Osteoblast (primary cell): ENCODE data around the gene SPNS3. TPM values are rescaled to one million over a fixed set of nuclear protein-coding genes. Genes with fewer than 3 reads are reported as not detected.

Source experiments
- DNase-seq: peaks from one replicate; pipeline ENCODE4 v3.0.0; 2011; ENCODE audit warnings: low spot score, mixed read lengths; ENCODE audit not compliant: insufficient read length; ENCODE audit errors: missing footprints
- H2AFZ ChIP-seq: 2 replicates; pipeline ENCODE4 v1.6.0; 2011; ENCODE audit warnings: mild to moderate bottlenecking, low read length
- H3K27ac ChIP-seq: 2 replicates; pipeline ENCODE4 v1.5.1; 2011; ENCODE audit warnings: mild to moderate bottlenecking, low read depth, low read length, moderate library complexity
- H3K27me3 ChIP-seq: 2 replicates; pipeline ENCODE4 v1.6.0; 2012; ENCODE audit warnings: mild to moderate bottlenecking, control low read depth, inconsistent platforms, low read length, moderate library complexity; ENCODE audit not compliant: insufficient read depth
- H3K36me3 ChIP-seq: 2 replicates; pipeline ENCODE4 v1.5.1; 2011; ENCODE audit warnings: mild to moderate bottlenecking, low read length, control low read depth, moderate library complexity; ENCODE audit not compliant: insufficient read depth
- H3K4me1 ChIP-seq: 2 replicates; pipeline ENCODE4 v1.5.1; 2011; ENCODE audit warnings: mild to moderate bottlenecking, low read length, control low read depth, moderate library complexity; ENCODE audit not compliant: insufficient read depth
- H3K4me2 ChIP-seq: 2 replicates; pipeline ENCODE4 v1.6.0; 2011; ENCODE audit warnings: mild to moderate bottlenecking, low read length; ENCODE audit not compliant: insufficient read depth
- H3K4me3 ChIP-seq: fragments of 200-600 bp; sonication (generic); 3 replicates; pipeline ENCODE4 v1.5.1; 2012; ENCODE audit warnings: mild to moderate bottlenecking, low read length, inconsistent platforms; ENCODE audit not compliant: insufficient read depth
- H3K79me2 ChIP-seq: 2 replicates; pipeline ENCODE4 v1.6.0; 2012; ENCODE audit warnings: mild to moderate bottlenecking, low read length, control low read depth, inconsistent platforms; ENCODE audit not compliant: insufficient read depth
- H3K9me3 ChIP-seq: 2 replicates; pipeline ENCODE4 v1.5.1; 2011; ENCODE audit warnings: low read depth, low read length, control low read depth
- H4K20me1 ChIP-seq: 2 replicates; pipeline ENCODE4 v1.6.0; 2012; ENCODE audit warnings: mild to moderate bottlenecking, low read length, control low read depth; ENCODE audit not compliant: insufficient read depth
- CTCF ChIP-seq: IDR thresholded peaks from 2 replicates; pipeline ENCODE4 v1.5.1; 2011; ENCODE audit warnings: mild to moderate bottlenecking, low read depth, low read length, moderate library complexity; ENCODE audit errors: extremely low read depth
- total RNA-seq: library from RNA; depleted of rRNA; stranded (reverse); fragments of >200 nt; gene quantifications from 2 replicates; pipeline ENCODE4 v1.2.3, GENCODE V29; 2012

Gene SPNS3
- total RNA-seq, 1 donor, result not detected

- Histone ChIP-seq H3K4me2 (no peak overlapping the region), H3K9me3 (peaks cover 3% of the 10 kb centered on the region), H3K27ac (no peak overlapping the region), H4K20me1 (no peaks in the 10 kb centered on the region), H3K36me3 (no peaks in the 10 kb centered on the region), H3K4me3 (no peak overlapping the region), H3K4me1 (no peaks in the 10 kb centered on the region), H3K27me3 (no peaks in the 10 kb centered on the region), H3K79me2 (no peaks in the 10 kb centered on the region), H2AFZ (no peak overlapping the region)
- no peak for TF ChIP-seq CTCF
- DNase-seq, result no peak
These were observed 26.9 kb downstream of the SPNS3 start for GRCh38 chr17:4460661-4461060.

- Histone ChIP-seq H3K4me3 (no peak overlapping the region), H3K4me2 (no peak overlapping the region), H3K27me3 (no peaks in the 10 kb centered on the region), H3K4me1 (no peaks in the 10 kb centered on the region), H3K79me2 (no peaks in the 10 kb centered on the region), H3K36me3 (no peaks in the 10 kb centered on the region), H2AFZ (no peak overlapping the region), H3K27ac (no peak overlapping the region), H3K9me3 (peaks cover 3% of the 10 kb centered on the region), H4K20me1 (no peaks in the 10 kb centered on the region)
- peak; percentile 35 for DNase-seq
- no peak for TF ChIP-seq CTCF
These were observed 30.2 kb downstream of the SPNS3 start for GRCh38 chr17:4463818-4464476.

GRCh38 chr17:4465786-4466185 lies 32.0 kb downstream of the SPNS3 start:
- no peak overlapping the region for H3K27ac ChIP-seq
- H2AFZ ChIP-seq, result no peak overlapping the region
- H3K27me3 ChIP-seq, result no peaks in the 10 kb centered on the region
- no peak overlapping the region for H3K4me3 ChIP-seq
- peak; percentile 75 for DNase-seq
- H4K20me1 ChIP-seq, result no peaks in the 10 kb centered on the region
- H3K79me2 ChIP-seq, result no peaks in the 10 kb centered on the region
- H3K9me3 ChIP-seq, result no peaks in the 10 kb centered on the region
- H3K4me2 ChIP-seq, result no peak overlapping the region
- no peaks in the 10 kb centered on the region for H3K4me1 ChIP-seq
- no peaks in the 10 kb centered on the region for H3K36me3 ChIP-seq
- no peak for TF ChIP-seq CTCF

GRCh38 chr17:4467287-4467686 lies 33.5 kb downstream of the SPNS3 start:
- no peak for TF ChIP-seq CTCF
- DNase-seq, result peak; percentile 17
- no peak overlapping the region for H2AFZ ChIP-seq

More at GRCh38 chr17:4467287-4467686, 33.5 kb downstream of the SPNS3 start:
- no peak overlapping the region for H3K4me2 ChIP-seq
- H4K20me1 ChIP-seq, result no peaks in the 10 kb centered on the region
- no peaks in the 10 kb centered on the region for H3K4me1 ChIP-seq
- no peaks in the 10 kb centered on the region for H3K27me3 ChIP-seq
- H3K4me3 ChIP-seq, result no peak overlapping the region
- H3K27ac ChIP-seq, result no peak overlapping the region
- H3K79me2 ChIP-seq, result no peaks in the 10 kb centered on the region
- H3K36me3 ChIP-seq, result no peaks in the 10 kb centered on the region
- H3K9me3 ChIP-seq, result no peaks in the 10 kb centered on the region
